ENCODE measurements around the gene RETREG3.

DNA sequence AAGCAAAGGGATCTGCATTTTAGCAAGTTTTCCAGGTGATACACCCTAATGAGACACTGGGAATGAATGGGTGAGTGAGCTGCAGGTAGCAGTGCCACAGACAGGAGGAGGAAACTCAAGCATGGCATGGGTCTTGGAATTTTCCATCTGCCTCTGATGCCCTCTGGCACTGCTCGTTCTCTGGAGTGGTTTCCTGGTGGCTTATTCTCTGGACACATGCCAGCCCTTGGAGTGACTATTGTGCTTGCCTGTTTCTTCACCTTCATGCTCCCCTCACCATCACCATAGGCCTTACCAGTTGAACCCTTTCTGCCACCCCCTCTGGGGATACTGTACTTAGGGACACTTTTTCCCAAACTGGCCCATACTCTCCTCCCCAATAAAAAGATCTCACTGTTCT is 45.6 kb downstream of the RETREG3 start:
- TF ChIP-seq, protein P1, sequence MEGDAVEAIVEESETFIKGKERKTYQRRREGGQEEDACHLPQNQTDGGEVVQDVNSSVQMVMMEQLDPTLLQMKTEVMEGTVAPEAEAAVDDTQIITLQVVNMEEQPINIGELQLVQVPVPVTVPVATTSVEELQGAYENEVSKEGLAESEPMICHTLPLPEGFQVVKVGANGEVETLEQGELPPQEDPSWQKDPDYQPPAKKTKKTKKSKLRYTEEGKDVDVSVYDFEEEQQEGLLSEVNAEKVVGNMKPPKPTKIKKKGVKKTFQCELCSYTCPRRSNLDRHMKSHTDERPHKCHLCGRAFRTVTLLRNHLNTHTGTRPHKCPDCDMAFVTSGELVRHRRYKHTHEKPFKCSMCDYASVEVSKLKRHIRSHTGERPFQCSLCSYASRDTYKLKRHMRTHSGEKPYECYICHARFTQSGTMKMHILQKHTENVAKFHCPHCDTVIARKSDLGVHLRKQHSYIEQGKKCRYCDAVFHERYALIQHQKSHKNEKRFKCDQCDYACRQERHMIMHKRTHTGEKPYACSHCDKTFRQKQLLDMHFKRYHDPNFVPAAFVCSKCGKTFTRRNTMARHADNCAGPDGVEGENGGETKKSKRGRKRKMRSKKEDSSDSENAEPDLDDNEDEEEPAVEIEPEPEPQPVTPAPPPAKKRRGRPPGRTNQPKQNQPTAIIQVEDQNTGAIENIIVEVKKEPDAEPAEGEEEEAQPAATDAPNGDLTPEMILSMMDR (IDR thresholded peaks at IDR 0.05 in 2 of 3, conservative IDR thresholded peaks at IDR 0.05 in 1 of 3; ENCODE audit: insufficient read depth in 2 of 3, low read depth in 1 of 3, low read length in 3 of 3): no peak
- TF ChIP-seq, protein P2, sequence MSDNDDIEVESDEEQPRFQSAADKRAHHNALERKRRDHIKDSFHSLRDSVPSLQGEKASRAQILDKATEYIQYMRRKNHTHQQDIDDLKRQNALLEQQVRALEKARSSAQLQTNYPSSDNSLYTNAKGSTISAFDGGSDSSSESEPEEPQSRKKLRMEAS (CRISPR knock-in tag; IDR thresholded peaks at IDR 0.05): no peak
- TF ChIP-seq NRF1 (conservative IDR thresholded peaks at IDR 0.05 in 1 of 2, IDR thresholded peaks at IDR 0.05 in 1 of 2): no peak
